Urinary bladder (tissue), 4 donors: ENCODE measurements around the gene IQGAP3. TPM values are rescaled to one million over a fixed set of nuclear protein-coding genes. Genes with fewer than 3 reads are reported as not detected.

ENCODE experiments used
- DNase-seq: peaks from one replicate; pipeline ENCODE4 v3.0.0-alpha.2; 2015; ENCODE audit errors: extremely low spot score
- H3K27ac ChIP-seq: one replicate; pipeline ENCODE4 v1.5.1; 2013; ENCODE audit warnings: low read depth, mild to moderate bottlenecking, moderate library complexity
- H3K36me3 ChIP-seq: one replicate; pipeline ENCODE4 v1.6.1; 2013; ENCODE audit warnings: mild to moderate bottlenecking, moderate library complexity; ENCODE audit not compliant: insufficient read depth
- H3K4me1 ChIP-seq: one replicate; pipeline ENCODE4 v1.6.1; 2013; ENCODE audit warnings: mild to moderate bottlenecking, moderate library complexity; ENCODE audit not compliant: insufficient read depth
- H3K4me3 ChIP-seq: one replicate; pipeline ENCODE4 v1.5.1; 2013; ENCODE audit warnings: low read depth, low read length
- WGBS: extraction: QIAGEN DNeasy Blood & Tissue Kit; methylation state at CpG from one replicate; pipeline ENCODE4 v1.1.7; 2013; 5-methylcytosine and 5-hydroxymethylcytosine counted together
- polyA plus RNA-seq: library from polyadenylated mRNA; stranded (reverse); fragments of 200-250 nt; gene quantifications from one replicate; pipeline ENCODE4 v1.2.3, GENCODE V29; 2013
- total RNA-seq: library from RNA; depleted of rRNA; stranded (reverse); fragments of >200 nt; gene quantifications from one replicate; pipeline ENCODE4 v1.2.3, GENCODE V29; 2014
- donor health status: healthy with polysubstance abuse.
- donor health status: healthy.

Gene IQGAP3
- total and polyA plus RNA-seq, 2 donors = 0.32 to 11.8 TPM

GRCh38 chr1:156552518-156552917, 19.8 kb downstream of the IQGAP3 start:
- 78% methylated on average over 5 of the region's 5 CpGs for WGBS
- Histone ChIP-seq H3K4me3 (no peak overlapping the region), H3K27ac (no peak overlapping the region), H3K36me3 (no peaks in the 10 kb centered on the region), H3K4me1 (no peaks in the 10 kb centered on the region)
- DNase-seq = no peak

GRCh38 chr1:156551869-156552268, 20.5 kb downstream of the IQGAP3 start:
- Histone ChIP-seq H3K27ac (no peak overlapping the region), H3K4me3 (no peak overlapping the region), H3K4me1 (no peaks in the 10 kb centered on the region), H3K36me3 (no peaks in the 10 kb centered on the region)
- DNase-seq = no peak
- WGBS = 93% methylated on average over 6 of the region's 6 CpGs

GRCh38 chr1:156551066-156551643, 21.2 kb downstream of the IQGAP3 start:
- Histone ChIP-seq H3K4me1 (no peaks in the 10 kb centered on the region), H3K4me3 (no peak overlapping the region), H3K27ac (no peak overlapping the region), H3K36me3 (no peaks in the 10 kb centered on the region)
- no peak for DNase-seq
- 78% methylated on average over 3 of the region's 3 CpGs for WGBS

- Histone ChIP-seq H3K27ac (no peak overlapping the region), H3K4me1 (no peaks in the 10 kb centered on the region), H3K36me3 (no peaks in the 10 kb centered on the region), H3K4me3 (no peak overlapping the region)
- 83% methylated on average over 5 of the region's 5 CpGs for WGBS
- DNase-seq = no peak
Measured at GRCh38 chr1:156550346-156550745, 22.0 kb downstream of the IQGAP3 start.

- no peak for DNase-seq
- no peak overlapping the region for H3K27ac ChIP-seq
- H3K36me3 ChIP-seq = no peaks in the 10 kb centered on the region
- 96% methylated on average over 1 of the region's 1 CpG for WGBS
- no peaks in the 10 kb centered on the region for H3K4me1 ChIP-seq
- H3K4me3 ChIP-seq = no peak overlapping the region
Measured at GRCh38 chr1:156549831-156550230, 22.5 kb downstream of the IQGAP3 start.

- no peak for DNase-seq
- Histone ChIP-seq H3K4me3 (no peak overlapping the region), H3K27ac (no peak overlapping the region), H3K36me3 (no peaks in the 10 kb centered on the region), H3K4me1 (no peaks in the 10 kb centered on the region)
- 81% methylated on average over 2 of the region's 2 CpGs for WGBS
Measured at GRCh38 chr1:156549390-156549789, 23.0 kb downstream of the IQGAP3 start.

GRCh38 chr1:156547982-156548381, 24.4 kb downstream of the IQGAP3 start:
- no peak for DNase-seq
- Histone ChIP-seq H3K4me1 (no peaks in the 10 kb centered on the region), H3K27ac (no peak overlapping the region), H3K36me3 (no peaks in the 10 kb centered on the region), H3K4me3 (no peak overlapping the region)
- WGBS = 90% methylated on average over 9 of the region's 9 CpGs

- WGBS = 94% methylated on average over 4 of the region's 4 CpGs
- no peaks in the 10 kb centered on the region for H3K4me1 ChIP-seq
- no peak overlapping the region for H3K27ac ChIP-seq
- no peaks in the 10 kb centered on the region for H3K36me3 ChIP-seq
- no peak overlapping the region for H3K4me3 ChIP-seq
- no peak for DNase-seq
Measured at GRCh38 chr1:156547434-156547833, 24.9 kb downstream of the IQGAP3 start.

GRCh38 chr1:156546267-156546666, 26.1 kb downstream of the IQGAP3 start:
- 81% methylated on average over 3 of the region's 3 CpGs for WGBS
- H3K27ac ChIP-seq = no peak overlapping the region
- H3K36me3 ChIP-seq = no peaks in the 10 kb centered on the region
- no peak for DNase-seq
- H3K4me1 ChIP-seq = no peaks in the 10 kb centered on the region
- no peak overlapping the region for H3K4me3 ChIP-seq

GRCh38 chr1:156544592-156545102, 27.7 kb downstream of the IQGAP3 start:
- no peaks in the 10 kb centered on the region for H3K4me1 ChIP-seq

GRCh38 chr1:156543066-156543465, 29.3 kb downstream of the IQGAP3 start:
- Histone ChIP-seq H3K4me3 (no peak overlapping the region), H3K4me1 (no peaks in the 10 kb centered on the region), H3K27ac (no peak overlapping the region), H3K36me3 (no peaks in the 10 kb centered on the region)
- WGBS = 94% methylated on average over 1 of the region's 1 CpG
- no peak for DNase-seq

More at GRCh38 chr1:156544592-156545102, 27.7 kb downstream of the IQGAP3 start:
- Histone ChIP-seq H3K4me3 (no peak overlapping the region), H3K27ac (no peak overlapping the region), H3K36me3 (no peaks in the 10 kb centered on the region)
- DNase-seq = no peak
- WGBS = 97% methylated on average over 3 of the region's 3 CpGs

GRCh38 chr1:156540955-156541354, 31.4 kb downstream of the IQGAP3 start:
- H3K36me3 ChIP-seq = no peaks in the 10 kb centered on the region
- no peak for DNase-seq
- H3K4me1 ChIP-seq = no peaks in the 10 kb centered on the region
- H3K27ac ChIP-seq = no peak overlapping the region
- WGBS = 93% methylated on average over 2 of the region's 2 CpGs
- no peak overlapping the region for H3K4me3 ChIP-seq

- Histone ChIP-seq H3K27ac (no peak overlapping the region), H3K4me1 (no peaks in the 10 kb centered on the region), H3K36me3 (no peaks in the 10 kb centered on the region), H3K4me3 (no peak overlapping the region)
- WGBS = 94% methylated on average over 4 of the region's 4 CpGs
- no peak for DNase-seq
Measured at GRCh38 chr1:156539818-156540355, 32.5 kb downstream of the IQGAP3 start.

- no peak overlapping the region for H3K27ac ChIP-seq
- WGBS = 94% methylated on average over 10 of the region's 10 CpGs
Measured at GRCh38 chr1:156538711-156539440, 33.5 kb downstream of the IQGAP3 start.

More at GRCh38 chr1:156538711-156539440, 33.5 kb downstream of the IQGAP3 start:
- H3K4me1 ChIP-seq = no peaks in the 10 kb centered on the region
- DNase-seq = no peak
- no peaks in the 10 kb centered on the region for H3K36me3 ChIP-seq
- H3K4me3 ChIP-seq = no peak overlapping the region
